H1 (cell line): ENCODE data around the gene OR2B2. TPM values are rescaled to one million over a fixed set of nuclear protein-coding genes. Genes with fewer than 3 reads are reported as not detected.

Experiments used
- polyA plus RNA-seq, 7 experiments: library from polyadenylated mRNA; depleted of rRNA in 3 of 7; stranded (reverse) in 5 of 7; unstranded in 2 of 7; fragments of >200 nt in 5 of 7; fragments of 200-250 nt in 2 of 7; gene quantifications; 1 replicate in 5 of 7; 2 replicates in 1 of 7; 4 replicates in 1 of 7; pipeline versions ENCODE4 v1.2.1 to v1.2.3, GENCODE V29; 2011 to 2013; ENCODE audit warnings: missing spikeins in 2 of 7, mixed read lengths in 2 of 7
- total RNA-seq: library from RNA; stranded (reverse); fragmentation: NEBNext Ultra II Directional; extraction: Animal tissue kit (Norgen Biotek cat#: 25700); gene quantifications from 2 replicates; pipeline ENCODE4 v1.2.1, GENCODE V29; 2021
- TF ChIP-seq, protein P1 (sequence below): fragments of 300-600 bp; sonication (generic); IDR thresholded peaks from 2 replicates; pipeline ENCODE4 v1.7.1; 2012; ENCODE audit warnings: low read length, moderate library complexity, mild to moderate bottlenecking, inconsistent platforms; ENCODE audit not compliant: insufficient replicate concordance

Gene OR2B2
- total and polyA plus RNA-seq, 2 of the 8 experiments (the other 6 are each of a cell fraction or from before 2014, with no cell fraction given), result not detected

DNA sequence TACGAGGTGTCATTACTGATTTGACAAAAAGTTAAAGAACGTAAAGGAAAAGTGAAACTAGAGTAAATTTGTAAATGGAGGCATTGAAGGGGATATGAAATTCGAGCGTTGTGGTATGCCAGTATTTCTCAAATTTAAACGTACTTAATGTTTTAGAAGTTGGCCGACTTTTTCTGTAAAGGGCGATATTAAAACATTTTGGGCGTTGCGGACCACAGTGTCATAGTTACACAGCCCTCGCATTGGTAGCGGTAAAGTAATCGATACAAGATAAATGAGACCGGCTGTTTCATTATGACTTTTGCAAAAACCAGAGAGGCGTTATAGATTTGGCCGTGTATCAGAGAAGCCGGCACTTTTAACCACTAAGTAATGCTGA, 39.6 kb downstream of the OR2B2 start (continued):
- TF ChIP-seq, protein P1, sequence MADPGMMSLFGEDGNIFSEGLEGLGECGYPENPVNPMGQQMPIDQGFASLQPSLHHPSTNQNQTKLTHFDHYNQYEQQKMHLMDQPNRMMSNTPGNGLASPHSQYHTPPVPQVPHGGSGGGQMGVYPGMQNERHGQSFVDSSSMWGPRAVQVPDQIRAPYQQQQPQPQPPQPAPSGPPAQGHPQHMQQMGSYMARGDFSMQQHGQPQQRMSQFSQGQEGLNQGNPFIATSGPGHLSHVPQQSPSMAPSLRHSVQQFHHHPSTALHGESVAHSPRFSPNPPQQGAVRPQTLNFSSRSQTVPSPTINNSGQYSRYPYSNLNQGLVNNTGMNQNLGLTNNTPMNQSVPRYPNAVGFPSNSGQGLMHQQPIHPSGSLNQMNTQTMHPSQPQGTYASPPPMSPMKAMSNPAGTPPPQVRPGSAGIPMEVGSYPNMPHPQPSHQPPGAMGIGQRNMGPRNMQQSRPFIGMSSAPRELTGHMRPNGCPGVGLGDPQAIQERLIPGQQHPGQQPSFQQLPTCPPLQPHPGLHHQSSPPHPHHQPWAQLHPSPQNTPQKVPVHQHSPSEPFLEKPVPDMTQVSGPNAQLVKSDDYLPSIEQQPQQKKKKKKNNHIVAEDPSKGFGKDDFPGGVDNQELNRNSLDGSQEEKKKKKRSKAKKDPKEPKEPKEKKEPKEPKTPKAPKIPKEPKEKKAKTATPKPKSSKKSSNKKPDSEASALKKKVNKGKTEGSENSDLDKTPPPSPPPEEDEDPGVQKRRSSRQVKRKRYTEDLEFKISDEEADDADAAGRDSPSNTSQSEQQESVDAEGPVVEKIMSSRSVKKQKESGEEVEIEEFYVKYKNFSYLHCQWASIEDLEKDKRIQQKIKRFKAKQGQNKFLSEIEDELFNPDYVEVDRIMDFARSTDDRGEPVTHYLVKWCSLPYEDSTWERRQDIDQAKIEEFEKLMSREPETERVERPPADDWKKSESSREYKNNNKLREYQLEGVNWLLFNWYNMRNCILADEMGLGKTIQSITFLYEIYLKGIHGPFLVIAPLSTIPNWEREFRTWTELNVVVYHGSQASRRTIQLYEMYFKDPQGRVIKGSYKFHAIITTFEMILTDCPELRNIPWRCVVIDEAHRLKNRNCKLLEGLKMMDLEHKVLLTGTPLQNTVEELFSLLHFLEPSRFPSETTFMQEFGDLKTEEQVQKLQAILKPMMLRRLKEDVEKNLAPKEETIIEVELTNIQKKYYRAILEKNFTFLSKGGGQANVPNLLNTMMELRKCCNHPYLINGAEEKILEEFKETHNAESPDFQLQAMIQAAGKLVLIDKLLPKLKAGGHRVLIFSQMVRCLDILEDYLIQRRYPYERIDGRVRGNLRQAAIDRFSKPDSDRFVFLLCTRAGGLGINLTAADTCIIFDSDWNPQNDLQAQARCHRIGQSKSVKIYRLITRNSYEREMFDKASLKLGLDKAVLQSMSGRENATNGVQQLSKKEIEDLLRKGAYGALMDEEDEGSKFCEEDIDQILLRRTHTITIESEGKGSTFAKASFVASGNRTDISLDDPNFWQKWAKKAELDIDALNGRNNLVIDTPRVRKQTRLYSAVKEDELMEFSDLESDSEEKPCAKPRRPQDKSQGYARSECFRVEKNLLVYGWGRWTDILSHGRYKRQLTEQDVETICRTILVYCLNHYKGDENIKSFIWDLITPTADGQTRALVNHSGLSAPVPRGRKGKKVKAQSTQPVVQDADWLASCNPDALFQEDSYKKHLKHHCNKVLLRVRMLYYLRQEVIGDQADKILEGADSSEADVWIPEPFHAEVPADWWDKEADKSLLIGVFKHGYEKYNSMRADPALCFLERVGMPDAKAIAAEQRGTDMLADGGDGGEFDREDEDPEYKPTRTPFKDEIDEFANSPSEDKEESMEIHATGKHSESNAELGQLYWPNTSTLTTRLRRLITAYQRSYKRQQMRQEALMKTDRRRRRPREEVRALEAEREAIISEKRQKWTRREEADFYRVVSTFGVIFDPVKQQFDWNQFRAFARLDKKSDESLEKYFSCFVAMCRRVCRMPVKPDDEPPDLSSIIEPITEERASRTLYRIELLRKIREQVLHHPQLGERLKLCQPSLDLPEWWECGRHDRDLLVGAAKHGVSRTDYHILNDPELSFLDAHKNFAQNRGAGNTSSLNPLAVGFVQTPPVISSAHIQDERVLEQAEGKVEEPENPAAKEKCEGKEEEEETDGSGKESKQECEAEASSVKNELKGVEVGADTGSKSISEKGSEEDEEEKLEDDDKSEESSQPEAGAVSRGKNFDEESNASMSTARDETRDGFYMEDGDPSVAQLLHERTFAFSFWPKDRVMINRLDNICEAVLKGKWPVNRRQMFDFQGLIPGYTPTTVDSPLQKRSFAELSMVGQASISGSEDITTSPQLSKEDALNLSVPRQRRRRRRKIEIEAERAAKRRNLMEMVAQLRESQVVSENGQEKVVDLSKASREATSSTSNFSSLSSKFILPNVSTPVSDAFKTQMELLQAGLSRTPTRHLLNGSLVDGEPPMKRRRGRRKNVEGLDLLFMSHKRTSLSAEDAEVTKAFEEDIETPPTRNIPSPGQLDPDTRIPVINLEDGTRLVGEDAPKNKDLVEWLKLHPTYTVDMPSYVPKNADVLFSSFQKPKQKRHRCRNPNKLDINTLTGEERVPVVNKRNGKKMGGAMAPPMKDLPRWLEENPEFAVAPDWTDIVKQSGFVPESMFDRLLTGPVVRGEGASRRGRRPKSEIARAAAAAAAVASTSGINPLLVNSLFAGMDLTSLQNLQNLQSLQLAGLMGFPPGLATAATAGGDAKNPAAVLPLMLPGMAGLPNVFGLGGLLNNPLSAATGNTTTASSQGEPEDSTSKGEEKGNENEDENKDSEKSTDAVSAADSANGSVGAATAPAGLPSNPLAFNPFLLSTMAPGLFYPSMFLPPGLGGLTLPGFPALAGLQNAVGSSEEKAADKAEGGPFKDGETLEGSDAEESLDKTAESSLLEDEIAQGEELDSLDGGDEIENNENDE, result peak; percentile 20
